Measurements from ENCODE around the gene ABHD2.
"Not testable (repeated sequence)": the region's sequence is repeated elsewhere in the genome, so short reads cannot be mapped to it uniquely, and the experiment has no call there.

The ABHD2 gene

DNA sequence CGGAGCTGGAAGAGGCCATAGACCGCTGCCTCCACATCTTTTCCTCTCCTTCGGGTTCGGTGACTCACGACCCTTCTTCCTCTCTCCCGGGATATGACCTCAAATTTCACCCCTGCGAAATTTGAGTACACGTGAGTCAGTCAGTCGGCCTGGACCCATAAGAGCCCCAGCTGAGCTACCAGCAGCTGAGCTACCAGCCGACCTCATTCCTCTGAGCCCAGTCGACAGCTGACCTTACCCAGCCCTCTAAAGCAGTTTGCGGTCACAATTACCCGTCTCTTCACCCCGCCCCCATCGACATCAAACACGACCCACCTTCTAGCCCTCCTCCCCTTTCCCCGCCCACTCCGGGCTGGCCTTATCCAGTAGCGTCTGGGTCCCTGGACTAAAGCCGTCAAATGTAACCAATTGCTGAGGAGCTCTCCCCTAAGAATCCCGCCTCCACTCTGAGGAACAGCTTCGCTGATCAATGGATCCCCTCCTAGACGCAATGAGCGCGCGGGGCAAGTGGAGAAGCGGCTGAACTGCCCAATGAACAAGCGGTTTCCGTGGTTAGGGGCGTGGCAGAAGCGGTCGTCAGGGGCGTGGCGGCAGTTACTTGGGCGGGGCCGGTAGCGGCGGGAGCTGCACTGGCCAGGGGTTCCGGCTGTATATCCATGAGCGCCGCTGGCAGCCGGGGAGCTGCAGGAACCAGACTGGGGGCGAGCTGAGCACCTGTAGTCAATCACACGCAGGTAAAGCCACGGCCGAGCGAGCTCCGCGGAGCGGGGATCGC is at the start of gene ABHD2:
Gene ABHD2, plus strand, starts transcription at position 627 of the 775 bp plus-strand sequence. CDS start 27,872 bp downstream, outside the sequence.
- peak; percentile 96 for DNase-seq

GRCh38 chr15:89039142-89039541 is 49.1 kb upstream of the ABHD2 start:
- DNase-seq, result no peak

DNA sequence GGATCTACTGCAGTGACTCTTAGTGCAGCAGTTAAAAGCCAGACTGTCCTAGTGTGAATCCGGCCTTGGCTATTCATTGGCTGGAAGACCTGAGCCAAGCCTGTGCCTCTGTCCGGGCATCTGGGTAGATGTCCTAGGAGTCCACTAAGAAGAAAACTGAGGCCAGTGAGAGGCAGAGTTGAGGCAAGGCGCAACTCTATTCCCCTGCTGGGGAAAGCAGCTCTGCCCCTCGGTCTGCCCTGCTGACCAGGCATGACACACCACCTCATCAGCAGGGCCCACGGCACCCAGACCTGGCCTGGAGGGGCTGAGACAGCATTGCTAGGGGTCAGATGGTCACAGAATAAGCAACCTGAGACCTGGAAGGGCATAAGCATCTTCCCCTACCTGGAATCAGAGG is 46.7 kb upstream of the ABHD2 start:
- DNase-seq, result no peak

GRCh38 chr15:89042387-89042786 is 45.9 kb upstream of the ABHD2 start:
- no peak for DNase-seq

DNA sequence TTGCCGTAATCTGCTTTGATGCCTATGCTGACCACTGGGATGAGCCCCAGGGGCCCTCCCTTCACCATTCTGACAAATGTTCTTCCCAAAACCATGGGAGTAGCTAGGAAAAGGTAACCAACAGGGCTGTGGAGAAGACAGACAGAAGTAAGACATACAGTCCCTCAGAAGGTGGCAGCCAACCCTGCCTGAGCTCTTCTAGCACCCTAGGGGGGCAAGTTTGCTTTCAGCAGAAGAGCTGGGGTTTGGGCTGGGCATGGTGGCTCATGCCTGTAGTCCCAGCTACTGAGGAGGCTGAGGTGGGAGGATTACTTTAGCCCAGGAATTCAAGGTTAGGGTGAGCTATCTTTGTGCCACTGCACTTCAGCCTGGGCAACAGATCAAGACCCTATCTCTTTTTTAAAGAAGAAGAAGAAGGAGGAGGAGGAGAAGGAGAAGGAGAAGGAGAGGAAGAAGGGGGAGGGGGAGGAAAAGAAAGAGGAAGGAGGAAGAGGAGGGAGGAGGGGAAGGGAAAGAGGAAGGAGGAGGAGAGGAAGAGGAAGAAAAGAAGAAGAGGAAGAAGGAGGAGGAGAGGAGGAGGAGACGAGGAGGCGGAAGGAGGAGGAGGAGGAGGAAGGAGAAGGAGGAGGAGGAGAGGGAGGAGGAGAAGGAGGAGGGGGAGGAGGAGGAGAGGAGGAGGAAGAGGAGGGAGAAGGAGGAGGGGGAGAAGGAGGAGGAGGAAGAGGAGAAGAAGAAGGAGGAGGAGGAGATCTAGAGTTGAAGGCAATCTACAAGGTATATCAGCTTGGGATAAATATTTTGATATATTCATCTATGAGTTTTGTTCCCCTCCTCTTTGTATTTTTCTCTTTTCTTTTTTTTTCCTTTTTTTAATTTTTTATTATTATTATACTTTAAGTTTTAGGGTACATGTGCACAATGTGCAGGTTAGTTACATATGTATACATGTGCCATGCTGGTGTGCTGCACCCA is 44.9 kb upstream of the ABHD2 start:
- no peak for DNase-seq

- not testable (repeated sequence) for DNase-seq
Observed at GRCh38 chr15:89049016-89049666, 39.1 kb upstream of the ABHD2 start.

- no peak for DNase-seq
Observed at GRCh38 chr15:89051875-89052274, 36.4 kb upstream of the ABHD2 start.

GRCh38 chr15:89052474-89052873 is 35.8 kb upstream of the ABHD2 start:
- DNase-seq, result no peak

DNA sequence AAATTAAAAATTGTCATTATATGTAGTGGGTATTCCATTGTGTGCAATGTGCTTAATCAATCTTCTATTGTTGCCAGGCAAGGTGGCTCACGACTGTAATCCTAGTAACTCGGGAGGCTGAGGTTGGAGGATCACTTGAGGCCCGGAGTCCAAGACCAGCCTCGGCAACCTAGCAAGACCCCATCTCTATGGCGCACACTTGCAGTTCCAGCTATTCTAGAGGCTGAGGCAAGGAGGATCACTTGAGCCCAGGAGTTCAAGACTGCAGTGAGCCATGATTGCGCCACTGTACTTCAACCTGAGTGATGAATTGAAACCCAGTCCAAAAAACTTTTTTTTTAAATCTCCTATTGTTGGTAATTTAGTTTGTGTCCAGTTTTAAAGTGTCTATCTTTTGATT is 33.4 kb upstream of the ABHD2 start:
- no peak for DNase-seq

DNA sequence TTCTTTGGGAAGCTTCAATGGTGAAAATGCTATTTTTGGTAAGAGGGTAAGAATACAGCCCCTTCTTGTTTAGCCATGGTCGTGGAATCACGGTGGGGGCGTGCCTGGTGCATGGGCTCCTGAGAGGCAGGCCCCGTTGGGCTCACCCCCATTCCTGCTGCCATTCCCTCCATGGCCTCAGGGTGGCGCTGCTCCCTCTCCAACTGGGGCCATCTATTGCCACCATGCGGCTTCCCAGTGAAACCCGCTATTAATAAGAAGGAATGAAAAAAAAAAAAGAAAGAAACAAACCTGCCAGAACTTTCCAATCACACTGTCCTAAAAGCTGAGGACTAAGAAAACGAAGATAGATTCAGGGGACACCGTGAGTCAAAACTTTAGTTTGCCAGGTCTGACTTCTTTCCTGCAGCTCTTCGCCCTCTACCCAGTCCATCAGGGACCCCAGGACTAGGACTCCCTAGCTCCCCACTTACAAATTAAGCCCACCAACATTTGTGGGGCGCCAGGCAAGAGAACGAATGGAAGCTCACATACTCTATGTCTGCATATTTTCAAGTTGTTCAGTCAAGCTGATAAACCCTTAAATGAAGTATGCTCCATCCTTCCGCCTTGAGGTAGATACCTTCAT is 30.6 kb upstream of the ABHD2 start:
- peak; percentile 81 for DNase-seq

- DNase-seq, result no peak
Observed at GRCh38 chr15:89058376-89058775, 29.9 kb upstream of the ABHD2 start.

GRCh38 chr15:89058876-89059405 is 29.3 kb upstream of the ABHD2 start:
- DNase-seq, result no peak

GRCh38 chr15:89066280-89066679 is 22.0 kb upstream of the ABHD2 start:
- no peak for DNase-seq

DNA sequence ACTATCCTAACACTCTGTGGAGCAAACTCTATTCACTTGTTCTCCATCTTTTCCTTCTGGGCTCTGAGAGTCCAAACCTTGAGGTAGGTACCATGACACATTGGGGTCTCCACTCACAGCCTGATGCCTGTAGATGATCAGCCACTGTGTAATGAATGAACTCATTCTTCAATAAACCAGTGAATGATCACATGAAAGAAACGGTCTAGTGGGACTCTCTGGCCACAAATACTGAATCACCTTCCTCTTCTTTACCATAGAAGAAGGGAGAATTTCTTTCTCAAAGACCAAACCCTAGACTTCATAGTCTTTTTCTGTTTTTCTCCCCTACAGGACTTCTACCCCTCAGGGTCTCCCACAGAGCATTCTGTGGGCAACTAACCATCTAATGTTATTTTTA is 20.5 kb upstream of the ABHD2 start:
- DNase-seq, result no peak

GRCh38 chr15:89068325-89068784 is 19.9 kb upstream of the ABHD2 start:
- DNase-seq, result peak; percentile 30

- DNase-seq, result no peak
Observed at GRCh38 chr15:89070197-89071124, 17.8 kb upstream of the ABHD2 start.

DNA sequence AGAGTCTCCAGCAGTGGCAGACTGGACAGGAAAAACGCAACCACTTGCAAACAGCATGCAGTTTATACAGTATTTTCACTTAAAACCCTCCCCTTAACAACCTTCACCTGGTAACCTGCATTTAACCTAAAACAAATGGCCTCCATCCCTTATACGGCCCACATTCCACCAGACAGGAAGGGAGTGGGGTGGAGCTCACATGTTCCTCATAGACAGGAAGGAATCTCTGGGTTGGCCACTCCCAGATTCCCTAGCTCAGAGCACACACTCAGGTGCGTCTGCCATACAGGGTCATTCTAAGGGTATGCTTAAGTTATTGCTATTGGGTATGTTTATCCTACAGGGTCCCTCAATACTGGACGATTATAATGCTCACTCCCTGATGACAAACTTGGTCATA is 16.8 kb upstream of the ABHD2 start:
- DNase-seq, result no peak

GRCh38 chr15:89072277-89072869 is 15.9 kb upstream of the ABHD2 start:
- no peak for DNase-seq

DNA sequence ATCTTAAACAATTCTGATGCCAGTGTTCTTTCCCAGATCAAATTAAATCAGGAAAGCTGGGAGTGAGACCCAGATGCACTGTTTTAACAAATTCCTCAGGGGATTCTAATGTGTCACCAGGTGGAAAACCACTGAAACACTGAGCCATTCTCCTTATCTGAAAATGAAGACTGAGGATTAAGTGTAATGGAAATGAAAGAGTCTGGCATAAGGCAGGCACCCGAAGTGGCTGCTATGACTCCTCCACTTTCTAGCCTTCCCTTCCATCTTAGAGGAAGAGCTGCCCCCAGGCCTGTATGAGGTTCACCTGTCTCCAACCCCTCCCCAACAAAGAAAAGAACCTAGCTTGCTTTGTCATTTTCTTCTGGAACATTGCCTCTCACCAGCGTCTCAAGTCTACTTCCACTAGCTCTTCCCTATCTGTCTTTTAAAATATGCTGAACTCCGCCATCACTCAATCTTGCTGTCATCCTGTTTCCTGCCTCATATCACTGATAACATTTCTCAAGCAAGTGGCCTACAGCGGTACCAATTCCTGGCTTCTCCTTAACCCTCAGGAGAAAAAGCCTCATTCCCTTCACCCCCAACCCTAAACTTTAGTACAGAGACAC is 13.7 kb upstream of the ABHD2 start:
- DNase-seq, result no peak

- DNase-seq, result no peak
Observed at GRCh38 chr15:89075101-89075640, 13.1 kb upstream of the ABHD2 start.
